WTC11 (cell line): ENCODE results near the gene AKT3. TPM values are rescaled to one million over a fixed set of nuclear protein-coding genes. Genes with fewer than 3 reads are reported as not detected.

Source experiments
- ATAC-seq: fragments of 200-7000 bp; cut with Tn5 transposase; 2 replicates; pipeline ENCODE4 v1.10.0; 2021; ENCODE audit warnings: mild to moderate bottlenecking, moderate library complexity
- CTCF ChIA-PET: fragments of 300-600 bp; sonication (Branson Sonifier 250); formaldehyde crosslinking; loops from one replicate; lab custom pipeline; 2021; ENCODE audit warnings: antibody characterized with exemption; lab: Charles Lee
- POLR2A ChIA-PET: fragments of 350-600 bp; sonication (Branson Sonifier 250); formaldehyde crosslinking; loops from one replicate; lab custom pipeline; 2021; ENCODE audit warnings: antibody characterized with exemption; lab: Charles Lee
- DNase-seq: peaks from one replicate; pipeline ENCODE4 v3.0.0; 2021; ENCODE audit warnings: low spot score
- H3K27ac Mint-ChIP-seq: 2 replicates; pipeline ENCODE4 v1.8.0; 2021; ENCODE audit warnings: mixed read lengths
- H3K27me3 Mint-ChIP-seq: 2 replicates; pipeline ENCODE4 v1.8.0; 2021; ENCODE audit warnings: low read depth, mild to moderate bottlenecking, moderate library complexity, mixed read lengths
- H3K36me3 Mint-ChIP-seq: 2 replicates; pipeline ENCODE4 v1.8.0; 2021; ENCODE audit warnings: mixed read lengths
- H3K4me1 Mint-ChIP-seq: 2 replicates; pipeline ENCODE4 v1.8.0; 2022; ENCODE audit warnings: mixed read lengths
- H3K4me3 Mint-ChIP-seq: 2 replicates; pipeline ENCODE4 v1.8.0; 2021; ENCODE audit warnings: mild to moderate bottlenecking, moderate library complexity, mixed read lengths
- H3K9me3 Mint-ChIP-seq: 2 replicates; pipeline ENCODE4 v1.8.0; 2021; ENCODE audit warnings: mixed read lengths
- ATF1 ChIP-seq: sonication (generic); formaldehyde crosslinking; IDR thresholded peaks from 2 replicates; pipeline ENCODE4 v1.8.1; 2023; ENCODE audit warnings: mild to moderate bottlenecking, moderate library complexity, missing genetic modification reagents
- CREM ChIP-seq: sonication (generic); formaldehyde crosslinking; IDR thresholded peaks from 2 replicates; pipeline ENCODE4 v1.8.1; 2022; ENCODE audit warnings: mild to moderate bottlenecking, missing genetic modification reagents, moderate library complexity
- FOXJ3 ChIP-seq: sonication (generic); formaldehyde crosslinking; IDR thresholded peaks from 2 replicates; pipeline ENCODE4 v1.9.0; 2021; ENCODE audit warnings: missing genetic modification reagents, mild to moderate bottlenecking, borderline replicate concordance
- FOXK1 ChIP-seq: sonication (generic); formaldehyde crosslinking; IDR thresholded peaks from 2 replicates; pipeline ENCODE4 v1.8.0; 2022; ENCODE audit warnings: mild to moderate bottlenecking, moderate library complexity, missing genetic modification reagents
- GABPB1 ChIP-seq: sonication (generic); formaldehyde crosslinking; IDR thresholded peaks from 2 replicates; pipeline ENCODE4 v1.8.1; 2023; ENCODE audit warnings: mild to moderate bottlenecking, missing genetic modification reagents
- GTF2I ChIP-seq: fragments of 250-450 bp; sonication (Bioruptor Pico); conservative IDR thresholded peaks from 2 replicates; pipeline ENCODE4 v1.4.0; 2021; ENCODE audit warnings: mild to moderate bottlenecking
- HMGA2 ChIP-seq: fragments of 250-450 bp; sonication (Bioruptor Pico); IDR thresholded peaks from 2 replicates; pipeline ENCODE4 v1.4.0; 2021; ENCODE audit warnings: mild to moderate bottlenecking, moderate library complexity
- IRF2 ChIP-seq: sonication (generic); formaldehyde crosslinking; IDR thresholded peaks from 2 replicates; pipeline ENCODE4 v1.8.0; 2022; ENCODE audit warnings: low read depth, missing genetic modification reagents, borderline replicate concordance
- PREB ChIP-seq: sonication (generic); formaldehyde crosslinking; IDR thresholded peaks from 2 replicates; pipeline ENCODE4 v1.8.1; 2022; ENCODE audit warnings: mild to moderate bottlenecking, missing genetic modification reagents, moderate library complexity, borderline replicate concordance
- PRRX2 ChIP-seq: fragments of 250-450 bp; sonication (Bioruptor Pico); IDR thresholded peaks from 2 replicates; pipeline ENCODE4 v1.8.0; 2021; ENCODE audit warnings: mild to moderate bottlenecking
- SMAD3 ChIP-seq: sonication (generic); formaldehyde crosslinking; IDR thresholded peaks from 2 replicates; pipeline ENCODE4 v1.8.0; 2022; ENCODE audit warnings: missing genetic modification reagents, mild to moderate bottlenecking, borderline replicate concordance
- SP1 ChIP-seq: sonication (generic); formaldehyde crosslinking; conservative IDR thresholded peaks from 2 replicates; pipeline ENCODE4 v1.8.1; 2022; ENCODE audit warnings: missing genetic modification reagents
- TP53 ChIP-seq: sonication (generic); formaldehyde crosslinking; IDR thresholded peaks from 2 replicates; pipeline ENCODE4 v1.8.1; 2023; ENCODE audit warnings: mild to moderate bottlenecking, missing genetic modification reagents
- USF2 ChIP-seq: sonication (generic); formaldehyde crosslinking; IDR thresholded peaks from 2 replicates; pipeline ENCODE4 v1.8.1; 2023; ENCODE audit warnings: mild to moderate bottlenecking, missing genetic modification reagents, moderate library complexity
- ZNF121 ChIP-seq: sonication (generic); formaldehyde crosslinking; IDR thresholded peaks from 2 replicates; pipeline ENCODE4 v1.8.0; 2023; ENCODE audit warnings: missing genetic modification reagents
- ZNF138 ChIP-seq: sonication (generic); formaldehyde crosslinking; conservative IDR thresholded peaks from 2 replicates; pipeline ENCODE4 v1.8.1; 2022; ENCODE audit warnings: mild to moderate bottlenecking, moderate library complexity, missing genetic modification reagents
- ZNF219 ChIP-seq: sonication (generic); formaldehyde crosslinking; IDR thresholded peaks from 2 replicates; pipeline ENCODE4 v1.8.0; 2023; ENCODE audit warnings: missing genetic modification reagents, mild to moderate bottlenecking, borderline replicate concordance
- ZNF281 ChIP-seq: sonication (generic); formaldehyde crosslinking; IDR thresholded peaks from 2 replicates; pipeline ENCODE4 v1.8.0; 2023; ENCODE audit warnings: mild to moderate bottlenecking, missing genetic modification reagents
- ZNF317 ChIP-seq: sonication (generic); formaldehyde crosslinking; IDR thresholded peaks from 2 replicates; pipeline ENCODE4 v1.8.1; 2023; ENCODE audit warnings: low read depth, mild to moderate bottlenecking, moderate library complexity, missing genetic modification reagents, borderline replicate concordance
- ZNF416 ChIP-seq: fragments of 250-450 bp; sonication (Bioruptor Pico); IDR thresholded peaks from 2 replicates; pipeline ENCODE4 v1.9.0; 2021; ENCODE audit warnings: mild to moderate bottlenecking, inconsistent platforms
- total RNA-seq: library from RNA; stranded (reverse); gene quantifications from 3 replicates; pipeline ENCODE4 v1.2.3, GENCODE V29; 2021
- TF ChIP-seq, protein P1 (sequence below): fragments of 250-450 bp; sonication (Bioruptor Pico); IDR thresholded peaks from 2 replicates; pipeline ENCODE4 v1.8.0; 2021; ENCODE audit warnings: mild to moderate bottlenecking
- TF ChIP-seq, protein P2 (sequence below): sonication (generic); formaldehyde crosslinking; IDR thresholded peaks from 2 replicates; pipeline ENCODE4 v1.8.0; 2022; ENCODE audit warnings: mild to moderate bottlenecking, missing genetic modification reagents
- TF ChIP-seq, protein P3 (sequence below): sonication (generic); formaldehyde crosslinking; IDR thresholded peaks from 2 replicates; pipeline ENCODE4 v1.8.0; 2023; ENCODE audit warnings: missing genetic modification reagents
- TF ChIP-seq, protein P4 (sequence below): sonication (generic); formaldehyde crosslinking; IDR thresholded peaks from 2 replicates; pipeline ENCODE4 v1.8.1; 2022; ENCODE audit warnings: mild to moderate bottlenecking, moderate library complexity, missing genetic modification reagents
- TF ChIP-seq, protein P5 (sequence below): fragments of 250-450 bp; sonication (Bioruptor Pico); conservative IDR thresholded peaks from 2 replicates; pipeline ENCODE4 v1.9.0; 2021; ENCODE audit warnings: mild to moderate bottlenecking

The AKT3 gene
- total RNA-seq, 1 experiment from 2014 or later = 38.5 TPM

DNA sequence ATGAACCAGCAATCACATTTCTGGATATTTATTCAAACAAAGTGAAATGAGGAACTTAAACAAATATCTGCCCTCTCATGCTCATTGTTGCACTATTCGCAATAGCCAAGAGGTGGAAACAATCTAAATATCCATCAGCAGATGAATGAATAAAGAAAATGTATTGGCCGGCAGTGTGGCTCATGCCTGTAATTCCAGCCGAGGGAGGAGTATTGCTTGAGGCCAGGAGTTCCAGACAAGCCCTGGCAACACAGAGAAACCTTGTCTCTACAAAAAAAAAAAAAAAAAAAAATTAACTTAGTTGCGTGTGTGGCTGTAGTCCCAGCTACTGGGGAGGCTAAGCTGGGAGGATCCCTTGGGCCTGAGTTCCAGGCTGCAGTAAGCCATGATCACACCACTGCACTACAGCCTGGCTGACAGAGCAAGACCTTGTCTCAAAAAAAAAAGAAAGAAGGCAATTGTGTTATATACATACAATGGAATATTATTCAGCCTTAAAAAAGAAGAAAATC is 191.4 kb downstream of the AKT3 start:
- no peaks in the 10 kb centered on the region for H3K27me3 Mint-ChIP-seq
- H3K4me1 Mint-ChIP-seq = no peaks in the 10 kb centered on the region
- no peak for TF ChIP-seq ZNF121 (CRISPR knock-in tag)
- TF ChIP-seq SP1 = no peak
- no peak for TF ChIP-seq ZNF138 (CRISPR knock-in tag)
- TF ChIP-seq ATF1 (CRISPR knock-in tag) = no peak
- no peak for TF ChIP-seq IRF2 (CRISPR knock-in tag)
- TF ChIP-seq HMGA2 (CRISPR knock-in tag) = no peak
- TF ChIP-seq FOXK1 (CRISPR knock-in tag) = no peak
- TF ChIP-seq ZNF219 (CRISPR knock-in tag) = no peak
- no peak for TF ChIP-seq ZNF317
- TF ChIP-seq, protein P1, sequence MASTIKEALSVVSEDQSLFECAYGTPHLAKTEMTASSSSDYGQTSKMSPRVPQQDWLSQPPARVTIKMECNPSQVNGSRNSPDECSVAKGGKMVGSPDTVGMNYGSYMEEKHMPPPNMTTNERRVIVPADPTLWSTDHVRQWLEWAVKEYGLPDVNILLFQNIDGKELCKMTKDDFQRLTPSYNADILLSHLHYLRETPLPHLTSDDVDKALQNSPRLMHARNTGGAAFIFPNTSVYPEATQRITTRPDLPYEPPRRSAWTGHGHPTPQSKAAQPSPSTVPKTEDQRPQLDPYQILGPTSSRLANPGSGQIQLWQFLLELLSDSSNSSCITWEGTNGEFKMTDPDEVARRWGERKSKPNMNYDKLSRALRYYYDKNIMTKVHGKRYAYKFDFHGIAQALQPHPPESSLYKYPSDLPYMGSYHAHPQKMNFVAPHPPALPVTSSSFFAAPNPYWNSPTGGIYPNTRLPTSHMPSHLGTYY = no peak
- no peak for TF ChIP-seq ZNF281
- H3K27ac Mint-ChIP-seq = no peak overlapping the region
- no peak for ATAC-seq
- ChIA-PET CTCF (no interaction called here), POLR2A (interaction anchor here (0.6 kb wide), 1 partner anchor 232 kb away, joined by 3 read pairs; no protein-coding TSS in a partner anchor)
- H3K9me3 Mint-ChIP-seq = no peaks in the 10 kb centered on the region
- peaks cover 12% of the 10 kb centered on the region for H3K36me3 Mint-ChIP-seq
- DNase-seq = no peak
- no peak overlapping the region for H3K4me3 Mint-ChIP-seq

- no peak for DNase-seq
- POLR2A ChIA-PET = interaction anchor here (0.7 kb wide), 1 partner anchor 17 kb away, joined by 3 read pairs; no protein-coding TSS in a partner anchor
- no peak overlapping the region for H3K4me3 Mint-ChIP-seq
- H3K27me3 Mint-ChIP-seq = no peaks in the 10 kb centered on the region
- no peak overlapping the region for H3K27ac Mint-ChIP-seq
- ATAC-seq = no peak
- peaks cover 9% of the 10 kb centered on the region for H3K36me3 Mint-ChIP-seq
- CTCF ChIA-PET = no interaction called here
- H3K4me1 Mint-ChIP-seq = no peaks in the 10 kb centered on the region
- no peaks in the 10 kb centered on the region for H3K9me3 Mint-ChIP-seq
- TF ChIP-seq USF2 (CRISPR knock-in tag) (no peak), ZNF219 (CRISPR knock-in tag) (no peak), PRRX2 (no peak), PREB (no peak), FOXJ3 (CRISPR knock-in tag) (no peak), SMAD3 (CRISPR knock-in tag) (no peak), TP53 (CRISPR knock-in tag) (no peak), CREM (CRISPR knock-in tag) (no peak), ZNF121 (CRISPR knock-in tag) (no peak), ZNF416 (no peak), GTF2I (CRISPR knock-in tag) (no peak), GABPB1 (CRISPR knock-in tag) (no peak), ZNF317 (no peak)
- TF ChIP-seq, protein P2, sequence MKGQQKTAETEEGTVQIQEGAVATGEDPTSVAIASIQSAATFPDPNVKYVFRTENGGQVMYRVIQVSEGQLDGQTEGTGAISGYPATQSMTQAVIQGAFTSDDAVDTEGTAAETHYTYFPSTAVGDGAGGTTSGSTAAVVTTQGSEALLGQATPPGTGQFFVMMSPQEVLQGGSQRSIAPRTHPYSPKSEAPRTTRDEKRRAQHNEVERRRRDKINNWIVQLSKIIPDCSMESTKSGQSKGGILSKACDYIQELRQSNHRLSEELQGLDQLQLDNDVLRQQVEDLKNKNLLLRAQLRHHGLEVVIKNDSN (CRISPR knock-in tag) = no peak
- TF ChIP-seq, protein P3, sequence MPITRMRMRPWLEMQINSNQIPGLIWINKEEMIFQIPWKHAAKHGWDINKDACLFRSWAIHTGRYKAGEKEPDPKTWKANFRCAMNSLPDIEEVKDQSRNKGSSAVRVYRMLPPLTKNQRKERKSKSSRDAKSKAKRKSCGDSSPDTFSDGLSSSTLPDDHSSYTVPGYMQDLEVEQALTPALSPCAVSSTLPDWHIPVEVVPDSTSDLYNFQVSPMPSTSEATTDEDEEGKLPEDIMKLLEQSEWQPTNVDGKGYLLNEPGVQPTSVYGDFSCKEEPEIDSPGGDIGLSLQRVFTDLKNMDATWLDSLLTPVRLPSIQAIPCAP = no peak
- TF ChIP-seq, protein P4, sequence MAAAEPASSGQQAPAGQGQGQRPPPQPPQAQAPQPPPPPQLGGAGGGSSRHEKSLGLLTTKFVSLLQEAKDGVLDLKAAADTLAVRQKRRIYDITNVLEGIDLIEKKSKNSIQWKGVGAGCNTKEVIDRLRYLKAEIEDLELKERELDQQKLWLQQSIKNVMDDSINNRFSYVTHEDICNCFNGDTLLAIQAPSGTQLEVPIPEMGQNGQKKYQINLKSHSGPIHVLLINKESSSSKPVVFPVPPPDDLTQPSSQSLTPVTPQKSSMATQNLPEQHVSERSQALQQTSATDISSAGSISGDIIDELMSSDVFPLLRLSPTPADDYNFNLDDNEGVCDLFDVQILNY (CRISPR knock-in tag) = no peak
- TF ChIP-seq, protein P5, sequence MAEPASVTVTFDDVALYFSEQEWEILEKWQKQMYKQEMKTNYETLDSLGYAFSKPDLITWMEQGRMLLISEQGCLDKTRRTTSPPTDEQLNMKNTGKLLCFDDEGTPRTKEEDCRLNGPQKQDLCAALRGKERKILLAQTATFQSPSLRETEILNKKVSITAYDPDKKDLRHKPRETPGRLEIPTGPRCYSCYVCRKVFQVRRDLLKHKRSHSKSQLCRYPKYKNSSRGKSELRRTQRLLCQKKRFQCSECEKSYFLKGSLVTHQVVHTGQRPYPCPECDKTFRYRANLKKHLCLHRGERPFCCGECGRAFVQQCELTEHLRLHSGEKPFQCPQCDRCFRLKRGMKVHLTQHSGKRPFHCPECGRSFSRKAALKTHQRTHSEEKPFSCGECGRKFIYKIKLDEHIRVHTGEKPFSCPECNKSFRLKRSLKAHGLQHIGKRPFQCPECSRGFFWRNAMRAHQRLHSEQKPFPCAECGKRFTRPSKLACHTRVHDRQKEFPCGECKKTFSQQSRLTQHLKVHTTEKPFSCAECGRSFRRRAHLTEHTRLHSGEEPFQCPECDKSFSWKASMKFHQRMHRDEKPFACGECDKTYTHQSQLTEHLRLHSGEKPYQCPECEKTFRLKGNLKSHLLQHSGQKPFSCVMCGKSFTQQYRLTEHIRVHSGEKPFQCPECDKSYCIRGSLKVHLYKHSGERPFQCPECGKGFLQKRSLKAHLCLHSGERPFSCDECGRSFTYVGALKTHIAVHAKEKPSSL = no peak
Observed at GRCh38 chr1:243657793-243658192, 192.2 kb downstream of the AKT3 start.
